Activated T-cell treated with anti-CD3 and anti-CD28 coated beads, Interleukin-2, amount 50 U/mL, for 24 hours (primary cell): ENCODE results near the gene VSTM4.

ENCODE experiments used
- DNase-seq: peaks from one replicate; pipeline ENCODE4 v3.0.0-alpha.2; 2020
- H3K27ac Mint-ChIP-seq: 2 replicates; pipeline ENCODE4 v1.8.0; 2020; ENCODE audit warnings: mild to moderate bottlenecking, mixed read lengths
- H3K27me3 Mint-ChIP-seq: 2 replicates; pipeline ENCODE4 v1.8.0; 2020; ENCODE audit warnings: mixed read lengths
- H3K36me3 Mint-ChIP-seq: 2 replicates; pipeline ENCODE4 v1.8.0; 2020; ENCODE audit warnings: low read depth, mixed read lengths
- H3K4me1 Mint-ChIP-seq: 2 replicates; pipeline ENCODE4 v1.8.0; 2020; ENCODE audit warnings: low read depth, mixed read lengths
- H3K4me3 Mint-ChIP-seq: 2 replicates; pipeline ENCODE4 v1.8.0; 2020; ENCODE audit warnings: mild to moderate bottlenecking, moderate library complexity, mixed read lengths
- H3K9me3 Mint-ChIP-seq: 2 replicates; pipeline ENCODE4 v1.8.0; 2020; ENCODE audit warnings: mixed read lengths

The VSTM4 gene

DNA sequence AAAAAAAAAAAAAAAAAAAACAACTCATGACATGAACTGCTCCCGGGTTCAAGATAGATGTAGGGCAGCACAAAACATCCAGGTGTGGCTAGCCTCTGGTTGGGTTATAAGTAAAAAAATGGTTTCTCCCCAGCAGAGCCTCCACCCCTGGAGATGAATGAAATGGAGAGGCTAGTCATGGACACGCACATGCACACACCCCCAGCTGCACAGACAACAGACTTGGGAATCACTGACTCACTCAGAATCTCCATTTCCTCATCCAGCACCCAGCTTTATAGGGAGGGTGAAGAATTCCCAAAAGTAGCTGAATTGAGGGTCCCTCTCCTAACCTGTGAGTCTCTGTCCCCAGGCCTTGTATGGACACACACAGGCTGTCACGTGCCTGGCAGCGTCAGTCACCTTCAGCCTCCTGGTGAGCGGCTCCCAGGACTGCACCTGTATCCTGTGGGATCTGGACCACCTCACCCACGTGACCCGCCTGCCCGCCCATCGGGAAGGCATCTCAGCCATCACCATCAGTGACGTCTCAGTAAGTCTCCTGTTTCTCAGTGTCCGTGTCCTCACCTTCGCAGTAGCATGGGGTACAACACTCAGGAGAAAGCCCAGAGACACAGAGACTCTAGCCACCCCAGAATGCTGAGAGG is 140.7 kb downstream of the VSTM4 start:
- no peaks in the 10 kb centered on the region for H3K4me1 Mint-ChIP-seq
- no peak overlapping the region for H3K27ac Mint-ChIP-seq
- no peaks in the 10 kb centered on the region for H3K36me3 Mint-ChIP-seq
- H3K27me3 Mint-ChIP-seq = peaks cover 5% of the 10 kb centered on the region
- H3K9me3 Mint-ChIP-seq = no peaks in the 10 kb centered on the region
- DNase-seq = no peak
- no peak overlapping the region for H3K4me3 Mint-ChIP-seq

DNA sequence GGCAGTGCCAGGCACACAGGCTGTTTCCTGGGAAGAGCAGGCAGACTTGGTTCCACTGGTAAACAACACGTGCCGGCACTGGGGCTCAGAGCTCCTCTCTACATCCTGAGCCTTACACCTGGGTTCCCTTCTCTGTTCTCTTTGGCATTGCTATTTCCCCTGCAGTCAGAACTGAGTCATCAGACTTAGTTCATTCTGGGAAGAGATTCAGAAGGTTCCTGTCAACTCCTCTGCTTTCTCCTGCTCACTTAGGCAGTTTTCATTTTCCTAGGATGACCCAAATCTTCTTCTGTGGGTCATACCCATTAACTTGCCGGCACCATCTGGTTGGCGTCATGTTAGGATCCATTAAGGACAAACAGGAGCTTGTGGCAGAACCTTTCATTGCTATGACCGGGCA is 142.3 kb downstream of the VSTM4 start:
- Mint-ChIP-seq H3K36me3 (no peaks in the 10 kb centered on the region), H3K9me3 (no peaks in the 10 kb centered on the region), H3K4me1 (no peaks in the 10 kb centered on the region), H3K27ac (no peak overlapping the region), H3K27me3 (peaks cover 5% of the 10 kb centered on the region), H3K4me3 (no peak overlapping the region)
- DNase-seq = no peak

DNA sequence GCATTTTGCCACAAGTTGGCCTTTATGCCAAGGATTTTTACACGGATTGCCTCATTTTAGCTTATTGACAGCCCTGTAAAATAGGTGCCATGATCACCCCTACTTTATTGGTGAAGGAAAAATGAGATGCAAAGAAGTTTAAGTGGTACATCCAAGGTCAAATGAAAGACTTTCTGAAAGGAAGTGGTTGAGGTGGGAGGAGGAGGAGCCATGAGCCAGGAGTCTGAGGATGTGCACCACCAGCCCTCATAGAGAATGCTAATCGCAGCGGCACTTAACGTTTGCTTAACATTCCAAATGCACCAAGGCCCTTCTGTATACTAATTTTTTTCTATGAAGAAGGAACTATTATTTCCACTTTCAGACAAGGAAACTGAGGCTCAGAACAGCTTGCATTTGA is 144.7 kb downstream of the VSTM4 start:
- Mint-ChIP-seq H3K9me3 (no peaks in the 10 kb centered on the region), H3K27ac (no peak overlapping the region), H3K4me3 (no peak overlapping the region), H3K36me3 (no peaks in the 10 kb centered on the region), H3K4me1 (no peaks in the 10 kb centered on the region), H3K27me3 (peaks cover 4% of the 10 kb centered on the region)
- DNase-seq = no peak

DNA sequence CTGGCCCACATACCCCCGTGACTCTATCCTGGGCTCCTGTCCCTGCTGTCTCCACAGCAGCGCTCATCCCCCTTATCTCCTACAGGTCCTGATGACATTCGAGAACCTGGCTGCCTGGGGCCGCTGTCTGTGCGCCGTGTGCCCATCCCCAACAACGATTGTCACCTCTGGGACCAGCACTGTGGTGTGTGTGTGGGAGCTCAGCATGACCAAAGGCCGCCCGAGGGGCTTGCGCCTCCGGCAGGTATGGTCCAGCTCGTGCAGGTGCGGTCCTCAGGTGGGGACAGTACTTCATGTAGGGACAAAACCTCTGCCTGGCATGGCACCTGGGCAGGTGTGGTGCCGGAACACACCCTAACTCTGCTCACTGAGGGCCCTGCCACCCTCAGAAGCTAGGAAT is 145.3 kb downstream of the VSTM4 start:
- Mint-ChIP-seq H3K4me1 (no peaks in the 10 kb centered on the region), H3K27ac (no peak overlapping the region)

DNA sequence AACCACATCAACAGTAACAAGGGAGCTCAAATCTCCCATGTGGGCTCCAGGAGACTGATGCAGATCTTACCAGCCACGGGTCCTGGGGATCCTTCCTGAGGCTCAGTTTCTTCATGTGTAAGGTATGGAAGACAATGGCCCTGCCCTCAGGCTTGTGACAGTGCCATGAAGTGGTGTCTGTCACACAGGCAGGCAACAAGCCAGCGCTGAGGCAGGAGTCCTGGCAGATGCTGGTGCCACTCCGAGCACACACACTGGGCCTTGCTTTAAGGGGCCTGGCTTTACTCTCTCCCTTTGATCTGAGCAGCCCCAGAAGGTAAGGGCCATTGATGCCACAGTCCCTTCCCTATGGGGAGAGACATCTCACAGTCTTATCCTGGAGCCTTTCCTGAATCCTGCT is 147.3 kb downstream of the VSTM4 start:
- DNase-seq = no peak
- H3K4me3 Mint-ChIP-seq = no peak overlapping the region
- no peak overlapping the region for H3K27ac Mint-ChIP-seq
- no peaks in the 10 kb centered on the region for H3K36me3 Mint-ChIP-seq
- no peaks in the 10 kb centered on the region for H3K4me1 Mint-ChIP-seq
- peaks cover 2% of the 10 kb centered on the region for H3K27me3 Mint-ChIP-seq
- H3K9me3 Mint-ChIP-seq = no peaks in the 10 kb centered on the region

More for the DNA sequence above, 145.3 kb downstream of the VSTM4 start:
- peaks cover 2% of the 10 kb centered on the region for H3K27me3 Mint-ChIP-seq
- DNase-seq = no peak
- H3K4me3 Mint-ChIP-seq = no peak overlapping the region
- H3K9me3 Mint-ChIP-seq = no peaks in the 10 kb centered on the region
- H3K36me3 Mint-ChIP-seq = no peaks in the 10 kb centered on the region

DNA sequence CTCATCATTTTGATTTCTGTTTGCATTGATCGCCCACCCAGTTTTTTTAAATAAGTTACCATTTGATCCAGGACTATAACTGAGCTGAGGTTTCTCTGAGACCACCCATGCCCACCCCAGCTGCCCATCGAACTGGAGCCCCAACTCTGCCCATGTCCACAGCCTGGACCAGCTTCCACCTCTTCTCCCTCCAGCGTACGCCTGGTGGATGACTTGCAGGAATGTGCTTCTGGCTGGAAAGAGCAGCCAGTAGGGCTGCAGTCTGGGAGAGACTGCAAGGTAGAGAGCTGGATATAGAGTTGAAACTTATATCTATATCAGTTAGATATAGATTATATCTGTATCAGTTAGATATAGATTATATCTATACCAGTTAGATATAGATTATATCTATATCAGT is 149.9 kb downstream of the VSTM4 start:
- Mint-ChIP-seq H3K27me3 (no peaks in the 10 kb centered on the region), H3K27ac (no peak overlapping the region), H3K4me3 (no peak overlapping the region), H3K4me1 (no peaks in the 10 kb centered on the region), H3K36me3 (no peaks in the 10 kb centered on the region), H3K9me3 (no peaks in the 10 kb centered on the region)
- DNase-seq = no peak
